ENCODE results near the gene TKTL2.

TKTL2 gene

GRCh38 chr4:163473576-163473975, at the start of gene TKTL2:
Gene TKTL2 (minus strand): TSS chr4:163473754. CDS start chr4:163473734, 20 bp downstream.
- no peak within 1 kb of the TSS for H3K27ac ChIP-seq
- CTCF ChIA-PET = no interaction called here
- no peak for DNase-seq (ENCODE audit: low spot score)
- TF ChIP-seq CTCF (conservative IDR thresholded peaks at IDR 0.05; ENCODE audit: low read depth) = no peak
- POLR2A ChIA-PET (ENCODE audit: low non-redundant PET) = no interaction called here

- no peak overlapping the region for H3K27ac ChIP-seq
Measured at GRCh38 chr4:163515198-163515597, 41.6 kb upstream of the TKTL2 start.

GRCh38 chr4:163505374-163505773, 31.8 kb upstream of the TKTL2 start:
- H3K27ac ChIP-seq = no peak overlapping the region
- CTCF ChIA-PET = no interaction called here
- DNase-seq (ENCODE audit: low spot score) = no peak
- POLR2A ChIA-PET (ENCODE audit: low non-redundant PET) = no interaction called here
- TF ChIP-seq CTCF (conservative IDR thresholded peaks at IDR 0.05; ENCODE audit: low read depth) = no peak

More at GRCh38 chr4:163515198-163515597, 41.6 kb upstream of the TKTL2 start:
- CTCF ChIA-PET = no interaction called here
- POLR2A ChIA-PET (ENCODE audit: low non-redundant PET) = no interaction called here
- no peak for TF ChIP-seq CTCF (conservative IDR thresholded peaks at IDR 0.05; ENCODE audit: low read depth)
- no peak for DNase-seq (ENCODE audit: low spot score)

GRCh38 chr4:163500586-163500985, 27.0 kb upstream of the TKTL2 start:
- no peak overlapping the region for H3K27ac ChIP-seq
- no peak for DNase-seq (ENCODE audit: low spot score)
- ChIA-PET CTCF (no interaction called here), POLR2A (ENCODE audit: low non-redundant PET) (no interaction called here)
- no peak for TF ChIP-seq CTCF (conservative IDR thresholded peaks at IDR 0.05; ENCODE audit: low read depth)

GRCh38 chr4:163495900-163496299, 22.3 kb upstream of the TKTL2 start:
- ChIA-PET CTCF (no interaction called here), POLR2A (ENCODE audit: low non-redundant PET) (no interaction called here)
- no peak for TF ChIP-seq CTCF (conservative IDR thresholded peaks at IDR 0.05; ENCODE audit: low read depth)
- no peak overlapping the region for H3K27ac ChIP-seq
- DNase-seq (ENCODE audit: low spot score) = no peak

GRCh38 chr4:163494360-163495241, 21.0 kb upstream of the TKTL2 start, which contains the start of gene TMA16:
Gene TMA16 (plus strand): TSS chr4:163494690. CDS start chr4:163494802, 112 bp downstream.
- peak within 1 kb of the TSS; percentile 96 for H3K27ac ChIP-seq
- no peak for TF ChIP-seq CTCF (conservative IDR thresholded peaks at IDR 0.05; ENCODE audit: low read depth)
- ChIA-PET POLR2A (ENCODE audit: low non-redundant PET) (interaction anchor here (0.6 to 0.8 kb wide), 3 partner anchors 38 to 720 kb away, joined by 3 to 4 read pairs (median 3); no protein-coding TSS in a partner anchor), CTCF (interaction anchor here (0.6 to 0.7 kb wide), 4 partner anchors 51 to 568 kb away, joined by 3 to 4 read pairs (median 4); no protein-coding TSS in a partner anchor)
- DNase-seq (ENCODE audit: low spot score) = peak; percentile 84

Measured in RWPE1 (cell line).